Caco-2 (cell line): Measurements from ENCODE around the gene CLIP1. TPM values are rescaled to one million over a fixed set of nuclear protein-coding genes. Genes with fewer than 3 reads are reported as not detected.

ENCODE experiments used
- BruUV-seq: library from RNA; stranded (reverse); fragments of 400-500 nt; replicated peaks from 2 replicates; lab custom pipeline; 2021; lab: Mats Ljungman, UMichigan
- CTCF ChIA-PET: fragments of 300-600 bp; sonication (Branson Sonifier 250); formaldehyde crosslinking; loops from one replicate; lab custom pipeline; 2022; ENCODE audit warnings: antibody characterized with exemption; lab: Charles Lee
- POLR2A ChIA-PET: fragments of 300-600 bp; sonication (Branson Sonifier 250); formaldehyde crosslinking; loops from one replicate; lab custom pipeline; 2022; ENCODE audit warnings: antibody characterized with exemption; lab: Charles Lee
- DNase-seq, 2 experiments: peaks; one replicate each; pipeline versions ENCODE4 v3.0.0 to v3.0.0-alpha.2; 2020 to 2022
- H3K27me3 ChIP-seq: replicated peaks from 2 replicates; pipeline ENCODE4 v1.6.0; 2011; ENCODE audit warnings: low read length; ENCODE audit not compliant: control insufficient read depth, insufficient read depth
- H3K36me3 ChIP-seq: 2 replicates; pipeline ENCODE4 v1.5.1; 2011; ENCODE audit warnings: low read length; ENCODE audit not compliant: control insufficient read depth, insufficient read depth
- H3K4me1 ChIP-seq: fragments of 250-450 bp; sonication (Bioruptor Pico); 2 replicates; pipeline ENCODE4 v1.5.1; 2020; ENCODE audit warnings: mild to moderate bottlenecking
- H3K4me3 ChIP-seq: 2 replicates; pipeline ENCODE4 v1.5.1; 2011; ENCODE audit warnings: low read depth, mild to moderate bottlenecking, control low read depth, low read length
- H3K9me3 ChIP-seq: fragments of 250-450 bp; sonication (Bioruptor Pico); 2 replicates; pipeline ENCODE4 v1.5.1; 2020; ENCODE audit warnings: mild to moderate bottlenecking, moderate library complexity
- H3K27ac Mint-ChIP-seq: one replicate; pipeline ENCODE4 v1.8.0; 2022; ENCODE audit warnings: mixed read lengths; ENCODE audit not compliant: unreplicated experiment
- H3K27me3 Mint-ChIP-seq: one replicate; pipeline ENCODE4 v1.8.0; 2022; ENCODE audit warnings: mixed read lengths; ENCODE audit not compliant: insufficient read depth, unreplicated experiment
- H3K36me3 Mint-ChIP-seq: one replicate; pipeline ENCODE4 v1.8.0; 2022; ENCODE audit warnings: mild to moderate bottlenecking, mixed read lengths; ENCODE audit not compliant: insufficient read depth, unreplicated experiment
- H3K4me1 Mint-ChIP-seq: one replicate; pipeline ENCODE4 v1.8.0; 2022; ENCODE audit warnings: low read depth, mixed read lengths; ENCODE audit not compliant: unreplicated experiment
- H3K4me3 Mint-ChIP-seq: one replicate; pipeline ENCODE4 v1.8.0; 2022; ENCODE audit warnings: mild to moderate bottlenecking, moderate library complexity, mixed read lengths; ENCODE audit not compliant: unreplicated experiment
- H3K9me3 Mint-ChIP-seq: one replicate; pipeline ENCODE4 v1.8.0; 2022; ENCODE audit warnings: mixed read lengths; ENCODE audit not compliant: unreplicated experiment
- CTCF ChIP-seq, 2 experiments: fragments of 200-600 bp in 1 of 2; IDR thresholded peaks; 1 replicate in 1 of 2; 2 replicates in 1 of 2; pipeline versions ENCODE4 v1.5.1 to v1.8.0; 2011 to 2022; ENCODE audit warnings: antibody characterized with exemption in 1 of 2, control low read depth in 1 of 2, inconsistent platforms in 1 of 2, low read depth in 1 of 2, low read length in 1 of 2, mild to moderate bottlenecking in 1 of 2, moderate library complexity in 1 of 2; ENCODE audit not compliant: insufficient read depth in 1 of 2, severe bottlenecking in 1 of 2, unreplicated experiment in 1 of 2
- intact Hi-C: fragments of 100-400 bp; cut with micrococcal nuclease; formaldehyde crosslinking; loops from one replicate; pipeline ENCODE4 v1.10.0; 2022; ENCODE audit not compliant: unreplicated experiment
- total RNA-seq: library from RNA; stranded (reverse); gene quantifications from 2 replicates; pipeline ENCODE4 v1.2.3, GENCODE V29; 2022

CLIP1 gene
- total RNA-seq, 1 experiment from 2014 or later: 85.0 TPM

- Mint-ChIP-seq H3K27me3 (no peaks in the 10 kb centered on the region), H3K4me3 (no peak overlapping the region), H3K36me3 (peaks cover 36% of the 10 kb centered on the region), H3K4me1 (peaks cover 14% of the 10 kb centered on the region), H3K9me3 (no peaks in the 10 kb centered on the region), H3K27ac (no peak overlapping the region)
- POLR2A ChIA-PET: no interaction called here
- H3K4me1 ChIP-seq: peaks cover 13% of the 10 kb centered on the region
- DNase-seq: no peak
- H3K4me3 ChIP-seq: no peak overlapping the region
- H3K9me3 ChIP-seq: no peaks in the 10 kb centered on the region
- CTCF ChIA-PET: interaction anchor here (1.2 kb wide), 1 partner anchor 51 kb away, joined by 3 read pairs; no protein-coding TSS in a partner anchor
- no peak for TF ChIP-seq CTCF (IDR thresholded peaks at IDR 0.05; ENCODE audit: insufficient read depth in 1 of 2, low read depth in 1 of 2, low read length in 1 of 2, severe bottlenecking in 1 of 2, unreplicated experiment in 1 of 2)
- BruUV-seq: no TSS peak
- intact Hi-C loops: no loop called here
- H3K27me3 ChIP-seq: no peaks in the 10 kb centered on the region
- peaks cover 3% of the 10 kb centered on the region; the same call in 1 of the 2 replicates for H3K36me3 ChIP-seq
These were observed 74.0 kb downstream of the CLIP1 start for GRCh38 chr12:122348505-122348904.

GRCh38 chr12:122346054-122346453 lies 76.4 kb downstream of the CLIP1 start:
- H3K27ac Mint-ChIP-seq: no peak overlapping the region
- TF ChIP-seq CTCF (IDR thresholded peaks at IDR 0.05; ENCODE audit: insufficient read depth in 1 of 2, low read depth in 1 of 2, low read length in 1 of 2, severe bottlenecking in 1 of 2, unreplicated experiment in 1 of 2): no peak

GRCh38 chr12:122345042-122345441 lies 77.4 kb downstream of the CLIP1 start:
- CTCF ChIA-PET: no interaction called here

More at GRCh38 chr12:122346054-122346453, 76.4 kb downstream of the CLIP1 start:
- no peaks in the 10 kb centered on the region for H3K27me3 Mint-ChIP-seq
- no peaks in the 10 kb centered on the region for H3K27me3 ChIP-seq
- peaks cover 14% of the 10 kb centered on the region for H3K4me1 Mint-ChIP-seq
- H3K36me3 ChIP-seq: no peaks in the 10 kb centered on the region
- H3K4me1 ChIP-seq: peaks cover 13% of the 10 kb centered on the region
- H3K36me3 Mint-ChIP-seq: peaks cover 33% of the 10 kb centered on the region
- CTCF ChIA-PET: no interaction called here
- H3K4me3 Mint-ChIP-seq: no peak overlapping the region
- POLR2A ChIA-PET: no interaction called here
- intact Hi-C loops: no loop called here
- no peak overlapping the region for H3K4me3 ChIP-seq
- no peaks in the 10 kb centered on the region for H3K9me3 ChIP-seq
- BruUV-seq: no TSS peak
- no peaks in the 10 kb centered on the region for H3K9me3 Mint-ChIP-seq
- no peak for DNase-seq

More at GRCh38 chr12:122345042-122345441, 77.4 kb downstream of the CLIP1 start:
- Mint-ChIP-seq H3K27me3 (no peaks in the 10 kb centered on the region), H3K4me3 (no peak overlapping the region), H3K36me3 (peaks cover 32% of the 10 kb centered on the region), H3K27ac (no peak overlapping the region), H3K9me3 (no peaks in the 10 kb centered on the region), H3K4me1 (peaks cover 14% of the 10 kb centered on the region)
- Histone ChIP-seq H3K4me3 (no peak overlapping the region), H3K36me3 (no peaks in the 10 kb centered on the region), H3K9me3 (no peaks in the 10 kb centered on the region), H3K4me1 (peaks cover 13% of the 10 kb centered on the region), H3K27me3 (no peaks in the 10 kb centered on the region)
- DNase-seq: no peak
- POLR2A ChIA-PET: no interaction called here
- intact Hi-C loops: no loop called here
- BruUV-seq: no TSS peak
- no peak for TF ChIP-seq CTCF (IDR thresholded peaks at IDR 0.05; ENCODE audit: insufficient read depth in 1 of 2, low read depth in 1 of 2, low read length in 1 of 2, severe bottlenecking in 1 of 2, unreplicated experiment in 1 of 2)
